HCT116 (cell line): ENCODE data around the gene TUSC7. TPM values are rescaled to one million over a fixed set of nuclear protein-coding genes. Genes with fewer than 3 reads are reported as not detected.

Experiments
- ATAC-seq: fragments of 200-7000 bp; cut with Tn5 transposase; 2 replicates; pipeline ENCODE4 v1.9.1; 2020; ENCODE audit warnings: mild to moderate bottlenecking, moderate library complexity
- BruUV-seq: library from RNA; stranded (reverse); fragments of 400-500 nt; replicated peaks from 2 replicates; lab custom pipeline; 2021; lab: Mats Ljungman, UMichigan
- CTCF ChIA-PET: fragments of 300-600 bp; sonication (Branson Sonifier 250); formaldehyde crosslinking; loops from one replicate; lab custom pipeline; 2021; ENCODE audit warnings: antibody characterized with exemption; lab: Charles Lee
- POLR2A ChIA-PET: fragments of 300-600, 350-600 bp; sonication (Branson Sonifier 250); formaldehyde crosslinking; loops from one replicate; lab custom pipeline; 2021; ENCODE audit warnings: antibody characterized with exemption; lab: Charles Lee
- RAD21 ChIA-PET, 2 experiments: fragments of 300-600 bp; sonication (Branson Sonifier 250); formaldehyde crosslinking; loops; one replicate each; lab custom pipeline; 2023; ENCODE audit warnings: low total read pairs in 2 of 2; ENCODE audit not compliant: uncharacterized antibody in 2 of 2, unreplicated experiment in 2 of 2, low non-redundant PET in 1 of 2; lab: Charles Lee
- DNase-seq: peaks from one replicate; pipeline ENCODE4 v3.0.0-alpha.2; 2010; ENCODE audit warnings: low read depth, low spot score
- H2AFZ ChIP-seq: fragments of 200-600 bp; shearing (Covaris generic), sonication (generic); 2 replicates; pipeline ENCODE4 v1.6.1; 2017; ENCODE audit warnings: low read depth, mixed run types, mixed read lengths, antibody characterized with exemption, low read length; ENCODE audit not compliant: poor library complexity, severe bottlenecking
- H3K27ac ChIP-seq: 2 replicates; pipeline ENCODE4 v1.5.1; 2012; ENCODE audit warnings: low read depth, low read length
- H3K27me3 ChIP-seq: fragments of 200-600 bp; sonication (generic); 2 replicates; pipeline ENCODE4 v1.6.1; 2016; ENCODE audit warnings: mixed run types, low read length, mixed read lengths; ENCODE audit not compliant: insufficient read depth
- H3K36me3 ChIP-seq, 2 experiments: fragments of 200-500 bp in 1 of 2; fragments of 200-600 bp in 1 of 2; sonication (Bioruptor generic) in 1 of 2; sonication (generic) in 1 of 2; 2 replicates each; pipeline versions ENCODE4 v1.5.1 to v1.6.1; 2014 to 2016; ENCODE audit warnings: low read length in 2 of 2, inconsistent platforms in 1 of 2, mixed read lengths in 1 of 2, mixed run types in 1 of 2; ENCODE audit not compliant: insufficient read depth in 2 of 2, control insufficient read depth in 1 of 2
- H3K4me1 ChIP-seq, 2 experiments: fragments of 200-600 bp in 1 of 2; sonication (generic) in 1 of 2; 2 replicates each; pipeline versions ENCODE4 v1.5.1 to v1.6.1; 2012 to 2017; ENCODE audit warnings: low read length in 2 of 2, inconsistent platforms in 1 of 2, mild to moderate bottlenecking in 1 of 2, mixed read lengths in 1 of 2, mixed run types in 1 of 2, moderate library complexity in 1 of 2; ENCODE audit not compliant: insufficient read depth in 2 of 2, control insufficient read depth in 1 of 2
- H3K4me2 ChIP-seq: fragments of 200-600 bp; sonication (generic); 2 replicates; pipeline ENCODE4 v1.6.1; 2017; ENCODE audit warnings: mixed run types, low read length, mixed read lengths
- H3K4me3 ChIP-seq, 2 experiments: fragments of 200-600 bp in 1 of 2; sonication (generic) in 1 of 2; replicated peaks in 1 of 2; 2 replicates each; pipeline ENCODE4 v1.5.1; 2011 to 2016; ENCODE audit warnings: low read length in 2 of 2, control low read depth in 1 of 2, low read depth in 1 of 2, mild to moderate bottlenecking in 1 of 2, mixed read lengths in 1 of 2, mixed run types in 1 of 2
- H3K79me2 ChIP-seq: fragments of 200-600 bp; sonication (generic); 2 replicates; pipeline ENCODE4 v1.6.1; 2017; ENCODE audit warnings: mild to moderate bottlenecking, mixed run types, low read length, moderate library complexity, mixed read lengths; ENCODE audit not compliant: insufficient read depth
- H3K9ac ChIP-seq: fragments of 200-600 bp; sonication (generic); 2 replicates; pipeline ENCODE4 v1.6.1; 2016; ENCODE audit warnings: low read length, mixed read lengths
- H3K9me2 ChIP-seq: fragments of 200-600 bp; sonication (generic), shearing (Covaris generic); 2 replicates; pipeline ENCODE4 v1.6.1; 2017; ENCODE audit warnings: mixed run types, mild to moderate bottlenecking, moderate library complexity; ENCODE audit not compliant: insufficient read depth
- H3K9me3 ChIP-seq, 2 experiments: fragments of 200-500 bp in 1 of 2; fragments of 200-600 bp in 1 of 2; sonication (Bioruptor generic) in 1 of 2; sonication (generic) in 1 of 2; 2 replicates each; pipeline ENCODE4 v1.6.1; 2014 to 2017; ENCODE audit warnings: low read length in 2 of 2, mixed read lengths in 2 of 2, inconsistent platforms in 1 of 2, low read depth in 1 of 2, mild to moderate bottlenecking in 1 of 2, mixed run types in 1 of 2, moderate library complexity in 1 of 2; ENCODE audit not compliant: control insufficient read depth in 1 of 2, insufficient read depth in 1 of 2
- H4K20me1 ChIP-seq: fragments of 200-600 bp; sonication (generic), shearing (Covaris generic); 2 replicates; pipeline ENCODE4 v1.6.1; 2017; ENCODE audit warnings: mixed run types, mild to moderate bottlenecking, moderate library complexity; ENCODE audit not compliant: insufficient read depth
- CBX3 ChIP-seq: IDR thresholded peaks from 2 replicates; pipeline ENCODE4 v1.6.1; 2012; ENCODE audit warnings: low read depth
- CEBPB ChIP-seq: IDR thresholded peaks from 2 replicates; pipeline ENCODE4 v1.6.1; 2012; ENCODE audit warnings: low read depth
- EGR1 ChIP-seq: IDR thresholded peaks from 2 replicates; pipeline ENCODE4 v1.6.1; 2012; ENCODE audit warnings: low read depth
- ELF1 ChIP-seq: IDR thresholded peaks from 2 replicates; pipeline ENCODE4 v1.6.1; 2012; ENCODE audit warnings: low read depth, borderline replicate concordance
- EZH2 ChIP-seq: fragments of 200-600 bp; sonication (generic); IDR thresholded peaks from 2 replicates; pipeline ENCODE4 v1.6.1; 2017; ENCODE audit warnings: antibody characterized with exemption, mixed run types
- FOSL1 ChIP-seq: IDR thresholded peaks from 2 replicates; pipeline ENCODE4 v1.6.1; 2012; ENCODE audit warnings: low read depth
- MAX ChIP-seq: IDR thresholded peaks from 2 replicates; pipeline ENCODE4 v1.6.1; 2012
- POLR2A ChIP-seq: IDR thresholded peaks from 2 replicates; pipeline ENCODE4 v1.7.0; 2011; ENCODE audit warnings: borderline replicate concordance; ENCODE audit not compliant: insufficient read depth, insufficient read length; ENCODE audit errors: extremely low read depth
- POLR2AphosphoS5 ChIP-seq: IDR thresholded peaks from 2 replicates; pipeline ENCODE4 v1.6.1; 2011; ENCODE audit warnings: mild to moderate bottlenecking, low read depth, low read length, moderate library complexity
- REST ChIP-seq: IDR thresholded peaks from 2 replicates; pipeline ENCODE4 v1.6.1; 2012; ENCODE audit warnings: low read depth
- SIN3A ChIP-seq: IDR thresholded peaks from 2 replicates; pipeline ENCODE4 v1.6.1; 2012; ENCODE audit warnings: low read depth
- SRF ChIP-seq: IDR thresholded peaks from 2 replicates; pipeline ENCODE4 v1.6.1; 2012; ENCODE audit warnings: low read depth
- TCF7L2 ChIP-seq: IDR thresholded peaks from 2 replicates; pipeline ENCODE4 v1.7.0; 2011; ENCODE audit warnings: borderline replicate concordance, inconsistent platforms; ENCODE audit not compliant: insufficient read depth, insufficient read length; ENCODE audit errors: extremely low read depth
- YY1 ChIP-seq: IDR thresholded peaks from 2 replicates; pipeline ENCODE4 v1.6.1; 2011; ENCODE audit warnings: low read length, low read depth, moderate library complexity, mild to moderate bottlenecking; ENCODE audit not compliant: insufficient replicate concordance; ENCODE audit errors: extremely low read depth
- intact Hi-C: fragments of 100-400 bp; cut with micrococcal nuclease; formaldehyde crosslinking; loops from 2 replicates; pipeline ENCODE4 v1.10.0; 2022
- total RNA-seq: library from RNA; stranded (reverse); gene quantifications from one replicate; pipeline ENCODE4 v1.2.1, GENCODE V29; 2021; ENCODE audit not compliant: unreplicated experiment
- TF ChIP-seq, protein P1 (sequence below): IDR thresholded peaks from 2 replicates; pipeline ENCODE4 v1.6.1; 2011; ENCODE audit warnings: mild to moderate bottlenecking, low read length, moderate library complexity; ENCODE audit not compliant: insufficient replicate concordance; ENCODE audit errors: extremely low read depth
- TF ChIP-seq, protein P2 (sequence below): IDR thresholded peaks from 2 replicates; pipeline ENCODE4 v1.6.1; 2012
- TF ChIP-seq, protein P3 (sequence below), 3 experiments: fragments of 200-600 bp in 1 of 3; sonication (generic) in 1 of 3; IDR thresholded peaks in 2 of 3; conservative IDR thresholded peaks in 1 of 3; 2 replicates each; pipeline ENCODE4 v1.5.1; 2012 to 2017; ENCODE audit warnings: low read depth in 2 of 3, low read length in 2 of 3, antibody characterized with exemption in 1 of 3, borderline replicate concordance in 1 of 3, control low read depth in 1 of 3, mild to moderate bottlenecking in 1 of 3, mixed read lengths in 1 of 3, mixed run types in 1 of 3, moderate library complexity in 1 of 3; ENCODE audit not compliant: insufficient read depth in 1 of 3

The TUSC7 gene
- total RNA-seq, 1 experiment from 2014 or later: not detected

DNA sequence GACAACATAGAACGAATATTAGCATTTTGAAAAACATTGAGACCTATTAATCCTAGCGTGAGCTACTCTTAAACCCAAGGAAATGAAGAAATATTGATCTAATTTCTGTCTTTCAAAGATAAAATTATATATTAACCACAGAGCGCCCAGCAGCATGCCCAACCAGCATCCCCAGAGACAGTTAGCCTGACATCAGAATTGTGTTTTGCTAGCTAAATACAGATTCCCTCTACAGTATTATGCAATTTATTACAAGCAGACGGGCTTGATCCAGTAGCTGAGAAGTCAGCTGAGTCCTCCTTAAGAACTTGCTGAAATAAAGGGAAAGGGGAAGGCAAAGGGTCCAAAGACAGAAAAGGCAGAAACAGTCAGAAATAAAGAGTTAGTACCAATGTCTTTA lies 7.2 kb upstream of the TUSC7 start:
- Histone ChIP-seq H3K4me3 (no peak overlapping the region), H3K27me3 (peaks cover 8% of the 10 kb centered on the region; the same call in 1 of the 2 replicates), H3K9me3 (no peaks in the 10 kb centered on the region), H3K4me1 (no peaks in the 10 kb centered on the region), H3K36me3 (no peaks in the 10 kb centered on the region), H3K9me2 (no peaks in the 10 kb centered on the region), H3K79me2 (no peaks in the 10 kb centered on the region), H3K27ac (no peak overlapping the region), H2AFZ (no peak overlapping the region), H3K9ac (no peak overlapping the region), H3K4me2 (no peak overlapping the region), H4K20me1 (no peaks in the 10 kb centered on the region)
- CTCF ChIA-PET: no interaction called here
- no TSS peak for BruUV-seq
- DNase-seq (no peak), ATAC-seq (no peak)
- RAD21 ChIA-PET: no interaction called here
- POLR2A ChIA-PET: no interaction called here
- intact Hi-C loops: no loop called here
- TF ChIP-seq, protein P1, sequence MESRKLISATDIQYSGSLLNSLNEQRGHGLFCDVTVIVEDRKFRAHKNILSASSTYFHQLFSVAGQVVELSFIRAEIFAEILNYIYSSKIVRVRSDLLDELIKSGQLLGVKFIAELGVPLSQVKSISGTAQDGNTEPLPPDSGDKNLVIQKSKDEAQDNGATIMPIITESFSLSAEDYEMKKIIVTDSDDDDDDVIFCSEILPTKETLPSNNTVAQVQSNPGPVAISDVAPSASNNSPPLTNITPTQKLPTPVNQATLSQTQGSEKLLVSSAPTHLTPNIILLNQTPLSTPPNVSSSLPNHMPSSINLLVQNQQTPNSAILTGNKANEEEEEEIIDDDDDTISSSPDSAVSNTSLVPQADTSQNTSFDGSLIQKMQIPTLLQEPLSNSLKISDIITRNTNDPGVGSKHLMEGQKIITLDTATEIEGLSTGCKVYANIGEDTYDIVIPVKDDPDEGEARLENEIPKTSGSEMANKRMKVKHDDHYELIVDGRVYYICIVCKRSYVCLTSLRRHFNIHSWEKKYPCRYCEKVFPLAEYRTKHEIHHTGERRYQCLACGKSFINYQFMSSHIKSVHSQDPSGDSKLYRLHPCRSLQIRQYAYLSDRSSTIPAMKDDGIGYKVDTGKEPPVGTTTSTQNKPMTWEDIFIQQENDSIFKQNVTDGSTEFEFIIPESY: no peak
- TF ChIP-seq SRF: no peak
- TF ChIP-seq REST: no peak
- TF ChIP-seq, protein P2, sequence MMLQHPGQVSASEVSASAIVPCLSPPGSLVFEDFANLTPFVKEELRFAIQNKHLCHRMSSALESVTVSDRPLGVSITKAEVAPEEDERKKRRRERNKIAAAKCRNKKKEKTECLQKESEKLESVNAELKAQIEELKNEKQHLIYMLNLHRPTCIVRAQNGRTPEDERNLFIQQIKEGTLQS: no peak
- no peak for TF ChIP-seq SIN3A
- TF ChIP-seq TCF7L2: no peak
- no peak for TF ChIP-seq POLR2A
- TF ChIP-seq CBX3: no peak
- TF ChIP-seq CEBPB: no peak
- TF ChIP-seq ELF1: no peak
- TF ChIP-seq POLR2AphosphoS5: no peak
- TF ChIP-seq EZH2: no peak
- TF ChIP-seq MAX: no peak
- no peak for TF ChIP-seq YY1
- no peak for TF ChIP-seq FOSL1
- TF ChIP-seq, protein P3, sequence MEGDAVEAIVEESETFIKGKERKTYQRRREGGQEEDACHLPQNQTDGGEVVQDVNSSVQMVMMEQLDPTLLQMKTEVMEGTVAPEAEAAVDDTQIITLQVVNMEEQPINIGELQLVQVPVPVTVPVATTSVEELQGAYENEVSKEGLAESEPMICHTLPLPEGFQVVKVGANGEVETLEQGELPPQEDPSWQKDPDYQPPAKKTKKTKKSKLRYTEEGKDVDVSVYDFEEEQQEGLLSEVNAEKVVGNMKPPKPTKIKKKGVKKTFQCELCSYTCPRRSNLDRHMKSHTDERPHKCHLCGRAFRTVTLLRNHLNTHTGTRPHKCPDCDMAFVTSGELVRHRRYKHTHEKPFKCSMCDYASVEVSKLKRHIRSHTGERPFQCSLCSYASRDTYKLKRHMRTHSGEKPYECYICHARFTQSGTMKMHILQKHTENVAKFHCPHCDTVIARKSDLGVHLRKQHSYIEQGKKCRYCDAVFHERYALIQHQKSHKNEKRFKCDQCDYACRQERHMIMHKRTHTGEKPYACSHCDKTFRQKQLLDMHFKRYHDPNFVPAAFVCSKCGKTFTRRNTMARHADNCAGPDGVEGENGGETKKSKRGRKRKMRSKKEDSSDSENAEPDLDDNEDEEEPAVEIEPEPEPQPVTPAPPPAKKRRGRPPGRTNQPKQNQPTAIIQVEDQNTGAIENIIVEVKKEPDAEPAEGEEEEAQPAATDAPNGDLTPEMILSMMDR (IDR thresholded peaks at IDR 0.05 in 2 of 3, conservative IDR thresholded peaks at IDR 0.05 in 1 of 3; ENCODE audit: borderline replicate concordance in 1 of 3, insufficient read depth in 1 of 3, low read depth in 2 of 3, low read length in 2 of 3): no peak
- no peak for TF ChIP-seq EGR1
